Hepatocyte (in vitro differentiated cells): ENCODE data around the gene NGEF.

Source experiments
- CTCF ChIP-seq: fragments of 200-600 bp; sonication (generic); IDR thresholded peaks from 2 replicates; pipeline ENCODE4 v1.5.1; 2016; ENCODE audit warnings: antibody characterized with exemption, mild to moderate bottlenecking; ENCODE audit not compliant: poor library complexity
- EZH2 ChIP-seq: fragments of 200-600 bp; sonication (generic); IDR thresholded peaks from 2 replicates; pipeline ENCODE4 v1.6.1; 2016; ENCODE audit warnings: antibody characterized with exemption, mild to moderate bottlenecking, borderline replicate concordance
- EZH2phosphoT487 ChIP-seq: fragments of 200-600 bp; sonication (generic); IDR thresholded peaks from one replicate; pipeline ENCODE4 v1.6.1; 2018; ENCODE audit warnings: antibody characterized with exemption, mild to moderate bottlenecking, low read depth, moderate library complexity; ENCODE audit not compliant: unreplicated experiment, severe bottlenecking

- no peak for TF ChIP-seq CTCF
- no peak for TF ChIP-seq EZH2
- TF ChIP-seq EZH2phosphoT487 = no peak
Measured at GRCh38 chr2:232970051-232970450, 43.0 kb downstream of the NGEF start.
